Upper lobe of right lung (tissue), 1 donor: Measurements from ENCODE around the gene RFT1. TPM values are rescaled to one million over a fixed set of nuclear protein-coding genes. Genes with fewer than 3 reads are reported as not detected.

Experiments used
- ATAC-seq: fragments of 200-7000 bp; cut with Tn5 transposase; one replicate; pipeline ENCODE4 v1.9.1; 2020; ENCODE audit warnings: mild to moderate bottlenecking, moderate library complexity
- DNase-seq: peaks from one replicate; pipeline ENCODE4 v3.0.0-alpha.2; 2020
- H3K27ac ChIP-seq: fragments of 200-600 bp; one replicate; pipeline ENCODE4 v1.8.0; 2022
- H3K27me3 ChIP-seq: fragments of 200-600 bp; one replicate; pipeline ENCODE4 v1.8.0; 2022; ENCODE audit warnings: mild to moderate bottlenecking
- H3K36me3 ChIP-seq: fragments of 200-600 bp; one replicate; pipeline ENCODE4 v1.8.0; 2022
- H3K4me1 ChIP-seq: fragments of 200-600 bp; one replicate; pipeline ENCODE4 v1.8.0; 2022
- H3K4me3 ChIP-seq: fragments of 200-600 bp; one replicate; pipeline ENCODE4 v1.8.0; 2022; ENCODE audit warnings: mild to moderate bottlenecking
- H3K9me3 ChIP-seq: fragments of 200-600 bp; one replicate; pipeline ENCODE4 v1.8.0; 2022
- intact Hi-C: fragments of 100-400 bp; cut with DNase I; formaldehyde crosslinking; loops from one replicate; pipeline ENCODE4 v1.11.0; 2022
- total RNA-seq: library from RNA; stranded (reverse); fragmentation: NEBNext Ultra II Directional; extraction: Animal tissue kit (Norgen Biotek cat#: 25700); gene quantifications from one replicate; pipeline ENCODE4 v1.2.1, GENCODE V29; 2021
- TF ChIP-seq, protein P1 (sequence below): fragments of 200-600 bp; IDR thresholded peaks from one replicate; pipeline ENCODE4 v1.8.0; 2022; ENCODE audit warnings: antibody characterized with exemption
- donor health status: DM: no; HTN: yes; CAD: no; lungs with severe emphysema.

Gene RFT1
- total RNA-seq, 1 donor from 2014 or later = 20.6 TPM

DNA sequence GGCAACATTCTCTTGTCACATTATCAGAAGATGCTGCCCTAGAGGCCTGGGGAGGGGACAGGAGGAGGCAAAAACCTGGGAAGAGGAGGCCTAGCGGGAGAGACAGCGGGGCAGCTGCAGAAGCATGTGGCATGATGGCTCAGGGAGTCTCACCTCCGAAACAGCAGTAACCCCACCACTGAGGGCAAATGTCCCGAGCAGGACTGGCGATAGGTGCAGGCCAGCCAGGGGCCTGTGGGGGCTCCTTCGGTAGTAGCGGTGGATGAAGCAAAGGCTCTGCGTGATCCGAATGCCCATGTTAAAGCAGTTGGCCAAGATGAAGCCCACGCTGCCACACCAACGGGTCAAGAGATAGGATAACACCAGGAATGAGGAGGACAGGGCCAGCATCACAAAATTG lies 38.0 kb downstream of the RFT1 start:
- ATAC-seq (no peak), DNase-seq (no peak)
- Histone ChIP-seq H3K4me1 (no peaks in the 10 kb centered on the region), H3K36me3 (peaks cover 56% of the 10 kb centered on the region), H3K4me3 (no peak overlapping the region), H3K9me3 (no peaks in the 10 kb centered on the region), H3K27me3 (no peaks in the 10 kb centered on the region), H3K27ac (no peak overlapping the region)
- intact Hi-C loops = no loop called here
- TF ChIP-seq, protein P1, sequence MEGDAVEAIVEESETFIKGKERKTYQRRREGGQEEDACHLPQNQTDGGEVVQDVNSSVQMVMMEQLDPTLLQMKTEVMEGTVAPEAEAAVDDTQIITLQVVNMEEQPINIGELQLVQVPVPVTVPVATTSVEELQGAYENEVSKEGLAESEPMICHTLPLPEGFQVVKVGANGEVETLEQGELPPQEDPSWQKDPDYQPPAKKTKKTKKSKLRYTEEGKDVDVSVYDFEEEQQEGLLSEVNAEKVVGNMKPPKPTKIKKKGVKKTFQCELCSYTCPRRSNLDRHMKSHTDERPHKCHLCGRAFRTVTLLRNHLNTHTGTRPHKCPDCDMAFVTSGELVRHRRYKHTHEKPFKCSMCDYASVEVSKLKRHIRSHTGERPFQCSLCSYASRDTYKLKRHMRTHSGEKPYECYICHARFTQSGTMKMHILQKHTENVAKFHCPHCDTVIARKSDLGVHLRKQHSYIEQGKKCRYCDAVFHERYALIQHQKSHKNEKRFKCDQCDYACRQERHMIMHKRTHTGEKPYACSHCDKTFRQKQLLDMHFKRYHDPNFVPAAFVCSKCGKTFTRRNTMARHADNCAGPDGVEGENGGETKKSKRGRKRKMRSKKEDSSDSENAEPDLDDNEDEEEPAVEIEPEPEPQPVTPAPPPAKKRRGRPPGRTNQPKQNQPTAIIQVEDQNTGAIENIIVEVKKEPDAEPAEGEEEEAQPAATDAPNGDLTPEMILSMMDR = no peak

DNA sequence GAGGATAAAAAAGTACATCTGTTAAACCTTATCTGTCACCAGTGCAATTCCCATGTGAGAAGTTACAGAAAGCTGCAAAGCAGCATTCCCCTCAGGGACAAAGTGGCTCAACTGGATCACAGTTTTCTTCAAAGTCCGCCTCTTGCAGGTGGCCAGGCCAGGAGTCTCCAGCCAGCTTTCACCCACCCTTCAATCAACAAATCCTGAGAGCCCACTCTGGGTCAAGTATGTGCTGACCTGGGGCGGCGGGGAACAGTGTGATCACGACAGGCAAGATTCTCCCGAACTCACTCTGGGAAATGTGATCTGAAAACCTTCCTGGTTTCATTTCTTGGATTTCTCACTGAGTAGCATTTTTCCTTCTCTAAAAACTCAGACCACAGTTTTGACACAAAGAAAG lies 39.2 kb downstream of the RFT1 start:
- Histone ChIP-seq H3K27me3 (no peaks in the 10 kb centered on the region), H3K9me3 (no peaks in the 10 kb centered on the region), H3K36me3 (peaks cover 52% of the 10 kb centered on the region), H3K4me1 (no peaks in the 10 kb centered on the region), H3K4me3 (no peak overlapping the region), H3K27ac (no peak overlapping the region)
- TF ChIP-seq, protein P1 = no peak
- no peak for DNase-seq
- intact Hi-C loops = no loop called here
- peak; percentile 24 for ATAC-seq

DNA sequence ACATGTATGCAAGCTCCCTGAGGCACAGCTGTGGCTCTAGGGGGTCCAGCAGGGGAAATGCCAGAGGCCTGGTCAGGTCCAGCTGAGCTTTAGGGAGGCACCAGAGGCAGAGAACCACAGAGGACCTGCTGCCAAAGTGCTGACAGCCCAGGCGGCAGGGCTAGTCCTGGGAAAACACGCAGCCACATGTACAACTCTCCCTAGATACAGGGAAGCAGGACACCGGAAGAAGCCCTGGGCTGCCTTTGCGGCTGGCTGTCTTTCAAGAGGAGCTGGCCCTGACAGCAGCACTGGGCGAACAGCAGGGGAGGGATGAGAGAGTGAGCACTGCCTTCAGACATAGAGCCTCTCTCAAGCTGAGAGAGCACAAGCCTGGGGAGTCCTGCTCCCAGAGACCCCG lies 40.7 kb downstream of the RFT1 start:
- Histone ChIP-seq H3K27me3 (no peaks in the 10 kb centered on the region), H3K4me1 (no peaks in the 10 kb centered on the region), H3K9me3 (no peaks in the 10 kb centered on the region), H3K4me3 (no peak overlapping the region), H3K27ac (no peak overlapping the region), H3K36me3 (peaks cover 38% of the 10 kb centered on the region)
- TF ChIP-seq, protein P1 = no peak
- intact Hi-C loops = no loop called here
- ATAC-seq = no peak
- no peak for DNase-seq

DNA sequence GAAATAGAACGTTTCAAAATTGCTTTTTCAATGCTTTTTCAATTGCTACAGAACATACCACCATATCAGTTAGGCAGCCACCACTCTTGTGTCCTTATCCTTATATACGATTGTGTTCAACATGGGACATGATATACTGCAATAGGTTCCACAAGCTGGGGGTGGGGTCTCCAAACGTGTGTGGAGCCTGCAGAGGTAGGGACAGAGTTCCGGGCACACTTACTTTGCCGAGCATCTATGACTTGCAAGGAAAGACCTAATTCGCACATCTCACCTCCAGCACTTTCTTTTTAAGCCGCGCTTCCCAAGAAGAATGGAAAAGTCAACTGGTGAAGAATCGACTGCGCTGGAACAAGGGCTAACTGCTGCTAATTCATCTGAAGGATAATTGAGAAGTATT lies 44.8 kb downstream of the RFT1 start:
- intact Hi-C loops = no loop called here

DNA sequence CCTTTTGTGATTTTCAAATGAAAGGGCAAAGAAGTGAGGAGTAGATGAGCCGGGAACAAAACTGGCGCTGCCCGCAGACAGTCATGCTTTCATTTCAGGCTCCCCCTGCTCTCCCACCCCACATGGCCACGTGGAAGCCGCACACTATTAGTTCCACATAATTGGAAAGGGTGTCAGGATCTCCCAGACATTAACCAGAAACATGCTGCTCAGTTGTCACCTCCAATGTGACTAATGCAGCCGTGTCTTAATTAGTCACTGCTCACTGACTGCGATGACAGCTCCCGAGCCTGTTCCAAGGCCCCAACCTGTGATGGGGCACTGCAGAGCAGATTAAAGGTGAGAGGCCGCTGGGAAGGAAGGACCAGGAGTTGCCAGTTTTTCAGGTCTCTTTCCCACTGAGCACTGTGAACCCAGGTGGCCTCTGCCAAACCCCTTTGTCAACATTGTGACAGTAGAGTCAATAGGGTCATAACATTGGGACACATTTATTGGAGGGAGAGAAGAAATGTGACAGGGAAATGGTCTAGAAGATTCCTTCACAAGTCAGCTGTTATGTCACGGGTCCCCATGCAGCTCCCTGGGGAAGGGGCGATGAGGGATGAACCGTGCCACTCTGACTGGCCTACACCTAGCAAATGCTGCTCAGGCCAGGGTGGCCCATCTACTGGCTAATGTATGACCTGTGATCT lies 45.8 kb downstream of the RFT1 start:
- ATAC-seq (no peak), DNase-seq (peak; percentile 28)
- peaks cover 8% of the 10 kb centered on the region for H3K36me3 ChIP-seq
- H3K4me3 ChIP-seq = no peak overlapping the region
- no peaks in the 10 kb centered on the region for H3K9me3 ChIP-seq
- intact Hi-C loops = no loop called here
- no peak overlapping the region for H3K27ac ChIP-seq
- TF ChIP-seq, protein P1 = no peak
- H3K4me1 ChIP-seq = no peaks in the 10 kb centered on the region
- H3K27me3 ChIP-seq = no peaks in the 10 kb centered on the region

More for the DNA sequence above, 44.8 kb downstream of the RFT1 start:
- no peaks in the 10 kb centered on the region for H3K4me1 ChIP-seq
- peak; percentile 25 for DNase-seq
- TF ChIP-seq, protein P1 = no peak
- ATAC-seq = no peak
- H3K9me3 ChIP-seq = no peaks in the 10 kb centered on the region
- H3K27ac ChIP-seq = no peak overlapping the region
- H3K4me3 ChIP-seq = no peak overlapping the region
- peaks cover 8% of the 10 kb centered on the region for H3K36me3 ChIP-seq
- no peaks in the 10 kb centered on the region for H3K27me3 ChIP-seq

DNA sequence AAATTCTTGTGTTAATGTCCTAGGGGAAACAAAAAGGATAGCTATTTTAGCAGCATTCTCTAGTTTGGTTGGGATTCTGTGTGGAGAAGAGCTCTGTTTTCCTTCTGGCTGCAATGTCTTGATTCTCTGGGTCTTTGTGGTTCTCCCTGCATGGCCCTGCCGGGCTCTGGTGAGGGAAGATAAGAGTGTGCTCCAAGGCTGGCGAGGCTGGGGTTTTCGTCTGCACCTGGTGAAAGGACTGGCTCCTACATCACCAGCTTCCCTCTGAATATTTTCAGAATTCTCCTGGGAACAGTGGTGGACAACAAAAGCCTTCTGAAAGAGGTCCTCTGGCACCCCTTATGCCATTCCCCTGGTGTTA lies 46.3 kb downstream of the RFT1 start:
- Histone ChIP-seq H3K27ac (no peak overlapping the region), H3K9me3 (no peaks in the 10 kb centered on the region), H3K4me1 (no peaks in the 10 kb centered on the region), H3K27me3 (no peaks in the 10 kb centered on the region), H3K36me3 (peaks cover 8% of the 10 kb centered on the region), H3K4me3 (no peak overlapping the region)
- no peak for DNase-seq
- ATAC-seq = no peak
- intact Hi-C loops = no loop called here
- TF ChIP-seq, protein P1 = no peak
